NCI-H1930 (cell line): ENCODE measurements around the gene TRIOBP.

Experiments used
- DNase-seq, 2 experiments: peaks; one replicate each; lab custom pipeline; 2025; lab: John Stamatoyannopoulos, UW

TRIOBP gene

GRCh38 chr22:37805810-37806277 is 109.0 kb downstream of the TRIOBP start:
- no peak for DNase-seq

DNA sequence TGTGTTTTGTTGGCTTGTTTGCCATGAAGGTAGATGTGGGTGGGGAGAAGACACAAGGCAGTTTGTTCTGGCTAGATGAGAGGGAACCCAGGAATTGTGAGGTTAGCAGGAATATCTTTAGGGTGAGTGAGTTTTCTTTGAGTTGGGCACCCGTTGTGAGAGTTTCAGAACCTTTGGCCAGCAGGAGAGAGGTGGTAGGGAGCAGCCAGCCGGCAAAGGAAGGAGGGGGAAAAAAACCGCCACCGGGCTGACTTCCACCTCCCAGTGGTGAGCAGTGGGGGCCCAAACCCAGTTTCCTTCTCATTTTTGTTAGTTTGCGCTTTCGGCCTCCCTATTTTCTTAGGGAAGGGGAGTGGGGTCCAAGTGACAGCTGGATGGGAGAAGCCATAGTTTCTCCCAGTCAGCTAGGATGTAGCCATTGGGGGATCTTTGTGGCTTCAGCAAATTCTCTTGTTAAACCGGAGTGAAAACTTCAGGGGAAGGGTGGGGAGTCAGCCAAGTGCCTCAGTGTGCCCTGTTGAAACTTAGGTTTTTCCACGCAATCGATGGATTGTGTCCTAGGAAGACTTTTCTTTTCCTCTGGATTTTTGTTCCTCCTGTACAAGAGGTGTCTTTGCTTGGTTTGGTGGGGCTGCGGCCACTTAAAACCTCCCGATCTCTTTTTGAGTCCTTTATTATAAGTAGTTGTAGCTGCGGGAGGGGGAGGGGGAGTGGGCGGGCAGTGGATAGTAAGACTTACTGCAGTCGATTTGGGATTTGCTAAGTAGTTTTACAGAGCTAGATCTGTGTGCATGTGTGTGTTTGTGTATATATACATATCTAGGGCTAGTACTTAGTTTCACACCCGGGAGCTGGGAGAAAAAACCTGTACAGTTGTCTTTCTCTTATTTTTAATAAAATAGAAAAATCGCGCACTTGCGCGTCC is 109.8 kb downstream of the TRIOBP start:
- peak in 1 of 2 experiments; percentile 41 for DNase-seq

DNA sequence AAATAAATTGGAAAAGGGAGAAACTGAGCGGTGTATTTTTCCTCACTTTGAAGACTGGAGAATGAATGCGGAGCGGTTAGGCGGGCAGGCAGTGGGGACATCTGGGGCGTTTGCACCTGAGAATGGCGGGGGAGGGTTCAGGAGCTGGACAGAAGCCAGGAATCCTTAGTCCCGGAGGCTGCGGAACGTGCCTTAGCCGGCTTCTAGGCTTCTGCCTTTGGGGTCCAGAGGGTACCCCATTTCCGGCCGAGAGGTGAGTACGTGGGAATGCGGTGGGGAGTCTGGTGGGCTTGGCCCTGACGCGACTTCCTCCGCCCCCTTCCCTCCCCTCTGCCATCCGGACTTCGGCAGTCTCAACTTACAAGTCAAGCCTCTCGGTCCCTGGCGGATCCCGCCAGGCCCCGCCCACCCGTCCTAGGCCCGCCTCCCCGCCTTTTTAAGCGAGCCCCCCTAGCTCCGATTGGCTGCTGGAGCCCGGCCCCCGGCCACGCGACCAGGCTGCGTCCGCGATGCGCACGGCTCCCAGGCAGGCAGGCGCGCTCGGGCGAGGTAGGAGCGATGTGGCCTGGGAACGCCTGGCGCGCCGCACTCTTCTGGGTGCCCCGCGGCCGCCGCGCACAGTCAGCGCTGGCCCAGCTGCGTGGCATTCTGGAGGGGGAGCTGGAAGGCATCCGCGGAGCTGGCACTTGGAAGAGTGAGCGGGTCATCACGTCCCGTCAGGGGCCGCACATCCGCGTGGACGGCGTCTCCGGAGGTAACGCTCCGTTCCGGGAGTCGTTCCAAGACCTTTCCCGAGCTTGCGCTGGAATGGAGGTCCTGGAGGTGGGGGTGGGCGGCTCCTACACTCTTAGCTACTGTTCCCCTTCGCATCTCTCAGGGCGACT is 110.8 kb downstream of the TRIOBP start, which contains the start of gene GCAT:
TSS of gene GCAT (plus strand) at position 525 of the 884 bp plus-strand sequence. CDS start at position 559, 34 bp downstream.
- DNase-seq = peak; percentile 92 to 95

- no peak for DNase-seq
Measured at GRCh38 chr22:37808294-37808657, 111.4 kb downstream of the TRIOBP start.

GRCh38 chr22:37809672-37810333 is 113.0 kb downstream of the TRIOBP start:
- DNase-seq = no peak

DNA sequence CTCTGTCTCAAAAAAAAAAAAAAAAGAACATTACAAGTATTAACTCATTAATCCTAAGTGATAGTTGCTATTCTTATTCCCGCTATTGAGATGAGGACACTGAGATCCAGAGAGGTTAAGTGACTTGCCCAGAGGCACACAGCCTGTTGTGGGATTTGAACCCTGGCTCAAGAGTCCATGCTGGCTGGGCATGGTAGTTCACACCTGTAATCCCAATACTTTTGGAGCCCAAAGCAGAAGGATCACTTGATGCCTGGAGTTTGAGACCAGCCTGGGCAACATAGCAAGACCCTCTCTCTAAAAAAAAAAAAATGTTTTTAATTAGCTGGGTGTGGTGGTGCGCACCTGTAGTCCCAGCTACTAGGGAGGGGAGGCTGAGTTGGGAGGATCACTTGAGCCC is 115.0 kb downstream of the TRIOBP start:
- no peak for DNase-seq

DNA sequence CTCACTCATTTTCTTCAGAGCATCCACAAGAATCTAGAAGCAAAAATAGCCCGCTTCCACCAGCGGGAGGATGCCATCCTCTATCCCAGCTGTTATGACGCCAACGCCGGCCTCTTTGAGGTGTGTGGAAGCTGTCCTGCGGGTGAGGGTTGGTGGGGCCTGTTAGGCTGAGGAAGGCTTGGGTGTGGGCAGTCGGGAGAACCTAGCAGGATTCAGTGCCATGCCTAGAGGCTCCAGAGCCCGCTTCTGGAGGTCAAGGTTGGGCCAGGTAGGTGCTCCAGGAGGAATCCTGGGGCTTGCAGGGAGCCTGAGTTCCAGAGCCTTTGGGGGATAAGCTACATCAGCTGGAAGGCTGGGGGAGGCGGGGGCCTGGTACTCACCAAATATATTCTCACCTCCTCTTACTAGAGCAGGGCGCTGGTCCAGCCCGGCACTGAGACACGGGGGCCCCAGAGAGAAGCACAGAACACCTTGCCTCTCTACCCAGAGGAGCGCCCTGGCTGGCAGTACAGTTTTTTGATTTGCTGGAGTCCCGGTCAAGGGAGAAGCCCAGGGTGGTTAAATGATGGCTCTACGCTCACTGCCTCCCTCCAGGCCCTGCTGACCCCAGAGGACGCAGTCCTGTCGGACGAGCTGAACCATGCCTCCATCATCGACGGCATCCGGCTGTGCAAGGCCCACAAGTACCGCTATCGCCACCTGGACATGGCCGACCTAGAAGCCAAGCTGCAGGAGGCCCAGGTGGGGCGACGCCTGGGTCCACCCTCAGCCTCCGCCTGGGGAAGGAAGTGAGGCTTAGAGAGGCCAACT is 116.2 kb downstream of the TRIOBP start:
- no peak for DNase-seq

- DNase-seq = no peak
Measured at GRCh38 chr22:37815593-37815992, 118.7 kb downstream of the TRIOBP start.

DNA sequence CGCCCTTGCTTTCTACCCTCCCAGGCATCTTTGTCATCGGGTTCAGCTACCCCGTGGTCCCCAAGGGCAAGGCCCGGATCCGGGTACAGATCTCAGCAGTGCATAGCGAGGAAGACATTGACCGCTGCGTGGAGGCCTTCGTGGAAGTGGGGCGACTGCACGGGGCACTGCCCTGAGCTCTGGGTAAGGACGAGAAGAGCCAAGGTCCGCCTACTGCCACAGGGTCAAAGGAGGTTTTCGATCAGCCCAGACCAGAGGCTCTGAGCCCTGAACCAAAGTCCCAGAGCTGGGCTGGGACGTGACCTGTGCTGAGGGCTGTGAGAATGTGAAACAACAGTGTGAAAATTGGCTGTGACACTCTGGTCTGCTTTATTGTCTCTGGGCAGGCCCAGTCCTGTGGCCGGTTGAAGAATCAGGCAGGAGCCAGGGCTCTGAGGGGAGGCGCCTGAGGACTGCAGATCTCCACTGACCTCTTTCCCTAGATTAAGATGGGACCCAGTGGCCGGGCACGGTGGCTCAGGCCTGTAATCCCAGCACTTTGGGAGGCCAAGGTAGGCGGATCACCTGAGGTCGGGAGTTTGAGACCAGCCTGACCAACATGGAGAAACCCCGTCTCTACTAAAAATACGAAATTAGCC is 119.8 kb downstream of the TRIOBP start:
- no peak for DNase-seq

DNA sequence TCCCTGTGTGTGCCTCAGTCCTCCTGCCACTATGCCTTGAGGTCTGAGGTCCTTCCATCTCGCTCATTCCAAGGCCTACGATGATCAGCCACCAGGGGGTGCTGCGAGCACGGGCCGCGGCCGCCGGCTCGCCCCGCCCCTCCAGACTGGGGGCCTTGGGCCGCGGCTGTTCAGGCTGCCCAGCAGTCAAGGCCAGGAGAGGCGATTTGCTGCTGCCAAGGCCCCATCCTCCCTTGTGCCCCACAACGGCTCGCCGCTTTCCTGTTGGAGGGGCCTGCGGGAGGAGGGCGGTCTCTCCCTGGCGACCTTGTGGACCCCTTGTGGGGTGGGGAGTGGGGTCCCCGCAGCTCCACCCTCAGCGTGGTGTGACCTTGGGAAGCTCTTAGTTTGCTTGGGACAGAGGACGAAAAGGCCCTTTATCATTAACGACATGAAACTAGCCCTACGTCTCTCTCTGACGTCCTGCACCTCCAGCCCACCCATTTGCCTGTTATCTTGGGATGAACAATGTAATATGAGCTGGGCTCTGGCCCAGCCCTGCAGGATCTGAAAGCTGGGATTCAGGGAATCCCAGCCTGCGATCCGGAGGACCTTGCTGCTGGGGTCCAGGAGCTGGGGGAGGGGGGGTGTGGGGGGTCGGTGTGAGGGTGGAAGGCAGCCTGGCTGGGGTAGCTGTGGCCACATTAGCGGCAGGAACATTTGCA is 121.0 kb downstream of the TRIOBP start:
- DNase-seq = peak; percentile 66 to 84

GRCh38 chr22:37818409-37819104 is 121.7 kb downstream of the TRIOBP start:
- DNase-seq = peak in 1 of 2 experiments; percentile 68

- no peak for DNase-seq
Measured at GRCh38 chr22:37819105-37819433, 122.2 kb downstream of the TRIOBP start.

DNA sequence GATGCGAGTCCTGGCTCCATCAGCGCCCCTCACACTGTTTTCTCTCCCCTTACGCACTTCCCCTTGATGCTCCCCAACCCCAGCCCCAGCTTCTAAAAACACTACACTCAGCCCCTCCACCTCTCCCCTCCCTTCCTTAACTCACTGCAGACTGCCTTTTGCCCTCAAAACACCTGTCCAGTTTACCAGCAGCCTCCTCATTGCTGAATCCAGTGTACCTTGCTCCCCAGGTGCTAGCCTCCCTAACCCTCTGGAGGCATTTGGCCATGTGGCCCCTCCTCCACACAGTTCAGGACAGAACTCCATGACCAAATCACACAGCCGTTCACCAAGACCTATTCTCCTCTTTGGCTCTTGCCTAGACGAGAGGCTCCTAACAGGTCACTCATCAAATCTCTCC is 123.5 kb downstream of the TRIOBP start:
- no peak for DNase-seq

DNA sequence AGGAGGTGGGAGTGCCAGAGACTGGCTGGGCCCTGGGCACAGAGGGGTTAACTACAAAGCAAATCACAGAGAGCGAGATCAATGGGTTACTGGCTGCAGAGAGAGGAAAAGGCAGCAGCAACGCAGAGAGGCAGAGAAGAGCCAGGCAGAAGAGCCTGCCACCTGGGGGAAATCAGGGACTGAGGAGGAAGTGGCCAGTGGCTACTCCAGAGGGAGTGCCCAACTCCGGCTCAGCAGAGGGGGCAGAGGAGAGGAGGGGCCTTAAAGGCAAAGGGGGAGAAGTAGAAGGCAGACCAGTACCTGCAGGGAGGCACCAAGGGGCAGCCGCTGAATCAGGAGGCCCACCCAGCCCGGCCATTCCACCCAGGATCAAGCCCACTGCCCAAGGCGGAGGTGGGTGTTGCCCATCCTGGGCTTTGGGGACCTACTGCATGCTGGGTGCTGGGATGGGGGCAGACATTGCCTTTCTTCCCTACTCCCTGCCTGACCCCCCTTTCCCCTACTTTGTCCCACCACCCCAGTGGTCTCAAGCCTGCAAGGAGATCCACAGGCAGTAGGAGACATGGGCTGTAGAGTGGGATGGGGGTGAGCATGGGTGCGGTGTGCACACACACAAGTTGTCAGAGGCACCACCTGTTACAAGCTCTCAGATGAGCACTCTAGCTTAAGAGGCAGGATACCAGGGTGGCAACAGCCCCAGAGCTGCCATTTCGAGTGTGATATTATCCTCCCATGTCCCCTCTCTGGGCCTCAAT is 125.4 kb downstream of the TRIOBP start:
- DNase-seq = peak in 1 of 2 experiments; percentile 7

DNA sequence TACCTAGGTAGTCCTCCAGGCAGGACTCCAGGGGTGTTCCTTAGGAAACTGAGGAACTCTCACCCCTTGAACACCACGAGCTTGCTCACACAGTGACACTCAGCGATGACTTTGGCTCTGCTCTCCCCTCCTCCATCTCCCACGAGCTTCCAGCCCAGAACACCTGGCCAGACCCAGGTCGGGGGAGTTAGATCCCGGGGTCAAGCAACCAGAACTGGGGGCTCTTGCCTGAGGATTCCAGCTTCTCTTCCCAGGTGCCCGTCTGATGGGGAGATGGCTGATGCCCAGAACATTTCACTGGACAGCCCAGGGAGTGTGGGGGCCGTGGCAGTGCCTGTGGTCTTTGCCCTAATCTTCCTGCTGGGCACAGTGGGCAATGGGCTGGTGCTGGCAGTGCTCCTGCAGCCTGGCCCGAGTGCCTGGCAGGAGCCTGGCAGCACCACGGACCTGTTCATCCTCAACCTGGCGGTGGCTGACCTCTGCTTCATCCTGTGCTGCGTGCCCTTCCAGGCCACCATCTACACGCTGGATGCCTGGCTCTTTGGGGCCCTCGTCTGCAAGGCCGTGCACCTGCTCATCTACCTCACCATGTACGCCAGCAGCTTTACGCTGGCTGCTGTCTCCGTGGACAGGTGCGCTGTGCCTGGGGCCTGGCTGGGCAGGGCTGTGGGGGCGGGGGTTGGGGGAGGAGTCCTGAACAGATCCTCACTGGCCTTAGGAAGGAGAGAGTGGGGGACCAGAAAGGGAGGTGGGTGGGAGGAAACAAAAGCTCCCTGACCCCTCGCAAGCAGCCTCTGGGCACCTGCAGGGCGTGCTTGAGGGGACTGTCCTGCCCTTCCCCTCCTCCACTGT is 126.5 kb downstream of the TRIOBP start, which contains the start of gene GALR3:
TSS of gene GALR3 (plus strand) at position 249 of the 852 bp plus-strand sequence. CDS start at position 274, 25 bp downstream.
- no peak for DNase-seq

- no peak for DNase-seq
Measured at GRCh38 chr22:37824674-37825641, 128.1 kb downstream of the TRIOBP start.
